B cell (primary cell): ENCODE results near the gene PLSCR5. TPM values are rescaled to one million over a fixed set of nuclear protein-coding genes. Genes with fewer than 3 reads are reported as not detected.

ENCODE experiments used
- ATAC-seq: fragments of 200-7000 bp; cut with Tn5 transposase; one replicate; pipeline ENCODE4 v1.10.0; 2021; ENCODE audit warnings: low read depth, mild to moderate bottlenecking, moderate number of reproducible peaks, moderate library complexity
- CTCF ChIA-PET: fragments of 350-600 bp; sonication (Branson Sonifier 250); formaldehyde crosslinking; loops from one replicate; lab custom pipeline; 2021; ENCODE audit warnings: antibody characterized with exemption, inconsistent platforms; lab: Charles Lee
- POLR2A ChIA-PET: fragments of 350-600 bp; sonication (Branson Sonifier 250); formaldehyde crosslinking; loops from one replicate; lab custom pipeline; 2021; ENCODE audit warnings: antibody characterized with exemption; lab: Charles Lee
- DNase-seq: peaks from one replicate; pipeline ENCODE4 v3.0.0; 2013
- H2AFZ ChIP-seq: 2 replicates; pipeline ENCODE4 v1.6.1; 2012; ENCODE audit warnings: mild to moderate bottlenecking, low read depth, low read length; ENCODE audit not compliant: insufficient read depth, poor library complexity, severe bottlenecking
- H3K27ac ChIP-seq, 2 donors: 1 replicate in 1 of 2; 2 replicates in 1 of 2; pipeline ENCODE4 v1.5.1; 2012 to 2013; ENCODE audit warnings: low read length in 2 of 2, mild to moderate bottlenecking in 2 of 2, moderate library complexity in 1 of 2
- H3K27me3 ChIP-seq, 4 experiments: fragments of 200-600 bp in 1 of 4; sonication (generic) in 1 of 4; replicated peaks in 1 of 4; 1 replicate in 2 of 4; 2 replicates in 2 of 4; pipeline versions ENCODE4 v1.6.1 to v1.7.0; 2013 to 2016; ENCODE audit warnings: low read length in 3 of 4, mild to moderate bottlenecking in 2 of 4, mixed read lengths in 1 of 4, moderate library complexity in 1 of 4; ENCODE audit not compliant: insufficient read depth in 4 of 4, control insufficient read depth in 3 of 4; ENCODE audit errors: control extremely low read depth in 1 of 4
- H3K36me3 ChIP-seq, 2 experiments: replicated peaks in 1 of 2; 1 replicate in 1 of 2; 2 replicates in 1 of 2; pipeline versions ENCODE4 v1.6.1 to v1.7.1; 2013; ENCODE audit warnings: low read length in 1 of 2; ENCODE audit not compliant: insufficient read depth in 2 of 2, control insufficient read depth in 1 of 2; ENCODE audit errors: control extremely low read depth in 1 of 2, extremely low read depth in 1 of 2
- H3K4me1 ChIP-seq, 2 donors: fragments of 200-600 bp in 1 of 2; sonication (generic) in 1 of 2; 1 replicate in 1 of 2; 2 replicates in 1 of 2; pipeline versions ENCODE4 v1.5.1 to v1.6.1; 2013 to 2017; ENCODE audit warnings: low read length in 2 of 2; ENCODE audit not compliant: control insufficient read depth in 2 of 2, insufficient read depth in 2 of 2
- H3K4me2 ChIP-seq: replicated peaks from 2 replicates; pipeline ENCODE3; 2012; ENCODE audit warnings: mild to moderate bottlenecking, low read depth, low read length; ENCODE audit not compliant: poor library complexity, severe bottlenecking
- H3K4me3 ChIP-seq, 5 experiments: fragments of 200-600 bp in 1 of 5; sonication (generic) in 1 of 5; 1 replicate in 3 of 5; 2 replicates in 2 of 5; pipeline versions ENCODE4 v1.5.1 to v1.7.0; 2011 to 2016; ENCODE audit warnings: low read length in 4 of 5, mild to moderate bottlenecking in 4 of 5, low read depth in 2 of 5, control low read depth in 1 of 5, moderate library complexity in 1 of 5; ENCODE audit not compliant: insufficient read depth in 1 of 5; ENCODE audit errors: control extremely low read depth in 1 of 5, extremely low read depth in 1 of 5
- H3K79me2 ChIP-seq: fragments of 200-600 bp; sonication (generic); one replicate; pipeline ENCODE4 v1.6.0; 2016; ENCODE audit warnings: low read length; ENCODE audit not compliant: control insufficient read depth, insufficient read depth
- H3K9ac ChIP-seq: fragments of 200-600 bp; sonication (generic); 2 replicates; pipeline ENCODE4 v1.6.1; 2017; ENCODE audit warnings: mild to moderate bottlenecking, low read length, moderate library complexity
- H3K9me3 ChIP-seq, 3 donors: one replicate each; pipeline versions ENCODE4 v1.6.1 to v1.7.1; 2013; ENCODE audit warnings: low read length in 2 of 3; ENCODE audit not compliant: control insufficient read depth in 2 of 3, insufficient read depth in 1 of 3; ENCODE audit errors: control extremely low read depth in 1 of 3
- H4K20me1 ChIP-seq: 2 replicates; pipeline ENCODE4 v1.6.0; 2012; ENCODE audit warnings: mild to moderate bottlenecking, low read length; ENCODE audit not compliant: insufficient read depth, control insufficient read depth, poor library complexity, severe bottlenecking
- H3K27ac Mint-ChIP-seq: one replicate; pipeline ENCODE4 v1.8.0; 2021; ENCODE audit warnings: mixed read lengths
- H3K27me3 Mint-ChIP-seq: one replicate; pipeline ENCODE4 v1.8.0; 2021; ENCODE audit warnings: mixed read lengths
- H3K4me1 Mint-ChIP-seq: one replicate; pipeline ENCODE4 v1.8.0; 2021; ENCODE audit warnings: mixed read lengths
- H3K4me3 Mint-ChIP-seq: one replicate; pipeline ENCODE4 v1.8.0; 2021; ENCODE audit warnings: mixed read lengths
- H3K9me3 Mint-ChIP-seq: one replicate; pipeline ENCODE4 v1.8.0; 2022; ENCODE audit warnings: mixed read lengths; ENCODE audit not compliant: insufficient read depth
- EZH2 ChIP-seq: IDR thresholded peaks from 2 replicates; pipeline ENCODE4 v1.6.1; 2012; ENCODE audit warnings: borderline replicate concordance, low read depth, mild to moderate bottlenecking, moderate library complexity, low read length; ENCODE audit not compliant: insufficient read depth, poor library complexity, severe bottlenecking
- WGBS: methylation state at CpG from one replicate; pipeline ENCODE4 v1.1.5; 2013; ENCODE audit warnings: missing lambda C conversion rate; ENCODE audit not compliant: insufficient coverage; 5-methylcytosine and 5-hydroxymethylcytosine counted together
- intact Hi-C: fragments of 100-400 bp; cut with micrococcal nuclease; formaldehyde crosslinking; loops from one replicate; pipeline ENCODE4 v1.10.0; 2022
- polyA plus RNA-seq: library from polyadenylated mRNA; depleted of rRNA; stranded (reverse); fragments of >200 nt; gene quantifications from 2 replicates; pipeline ENCODE4 v1.2.3, GENCODE V29; 2012
- total RNA-seq, 2 donors: library from RNA; stranded (reverse); fragments of 120-200 nt in 1 of 2; gene quantifications; 1 replicate in 1 of 2; 2 replicates in 1 of 2; pipeline versions ENCODE4 v1.2.3 to v1.2.4, GENCODE V29; 2013 to 2022
- TF ChIP-seq, protein P1 (sequence below): fragments of 200-600 bp; IDR thresholded peaks from one replicate; pipeline ENCODE4 v1.8.0; 2022; ENCODE audit warnings: antibody characterized with exemption, mild to moderate bottlenecking

PLSCR5 gene
- total and polyA plus RNA-seq, 2 donors (not counting 1 experiment from before 2014, with no cell fraction given): not detected

DNA sequence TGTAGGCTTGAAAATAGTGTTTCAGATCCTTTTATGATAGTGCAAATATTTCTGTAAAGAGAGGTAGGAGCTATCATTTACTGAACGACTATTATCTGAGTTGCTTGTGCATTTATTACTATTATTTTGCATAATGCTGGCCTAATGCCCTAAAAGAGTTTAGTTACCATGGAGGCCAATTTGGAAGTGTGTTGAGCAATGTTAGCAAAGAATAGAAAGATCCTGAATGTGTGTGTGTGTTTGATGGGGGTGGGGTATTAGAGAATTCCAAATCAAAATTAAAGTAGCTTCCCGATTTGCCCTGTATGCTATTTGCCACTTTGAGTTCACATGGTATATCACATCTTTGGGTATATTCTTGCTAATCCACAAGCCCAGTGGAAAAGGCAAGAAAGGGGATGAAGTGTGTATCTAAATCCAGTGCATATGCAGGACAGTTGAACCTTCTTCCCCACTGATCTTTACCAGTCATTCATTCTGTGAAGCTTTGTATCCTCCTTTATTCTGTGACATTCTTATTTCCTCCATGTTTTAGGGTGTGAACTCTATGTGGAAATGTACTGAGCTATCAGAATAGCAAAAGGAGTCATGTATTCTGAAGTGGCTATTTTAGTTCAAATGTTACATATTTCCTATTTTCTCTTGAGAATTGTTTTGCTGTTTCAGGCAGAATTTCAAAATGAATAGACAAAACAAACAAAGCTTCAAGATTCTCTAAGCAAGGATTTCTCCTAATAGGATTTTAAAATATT lies 45.7 kb upstream of the PLSCR5 start:
- POLR2A ChIA-PET: no interaction called here
- TF ChIP-seq, protein P1, sequence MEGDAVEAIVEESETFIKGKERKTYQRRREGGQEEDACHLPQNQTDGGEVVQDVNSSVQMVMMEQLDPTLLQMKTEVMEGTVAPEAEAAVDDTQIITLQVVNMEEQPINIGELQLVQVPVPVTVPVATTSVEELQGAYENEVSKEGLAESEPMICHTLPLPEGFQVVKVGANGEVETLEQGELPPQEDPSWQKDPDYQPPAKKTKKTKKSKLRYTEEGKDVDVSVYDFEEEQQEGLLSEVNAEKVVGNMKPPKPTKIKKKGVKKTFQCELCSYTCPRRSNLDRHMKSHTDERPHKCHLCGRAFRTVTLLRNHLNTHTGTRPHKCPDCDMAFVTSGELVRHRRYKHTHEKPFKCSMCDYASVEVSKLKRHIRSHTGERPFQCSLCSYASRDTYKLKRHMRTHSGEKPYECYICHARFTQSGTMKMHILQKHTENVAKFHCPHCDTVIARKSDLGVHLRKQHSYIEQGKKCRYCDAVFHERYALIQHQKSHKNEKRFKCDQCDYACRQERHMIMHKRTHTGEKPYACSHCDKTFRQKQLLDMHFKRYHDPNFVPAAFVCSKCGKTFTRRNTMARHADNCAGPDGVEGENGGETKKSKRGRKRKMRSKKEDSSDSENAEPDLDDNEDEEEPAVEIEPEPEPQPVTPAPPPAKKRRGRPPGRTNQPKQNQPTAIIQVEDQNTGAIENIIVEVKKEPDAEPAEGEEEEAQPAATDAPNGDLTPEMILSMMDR: no peak
- no peak for TF ChIP-seq EZH2
- Histone ChIP-seq H3K4me1 (no peaks in the 10 kb centered on the region), H3K9ac (no peak overlapping the region), H3K79me2 (no peaks in the 10 kb centered on the region), H3K36me3 (no peaks in the 10 kb centered on the region), H3K27me3 (no peaks in the 10 kb centered on the region), H3K4me2 (no peak overlapping the region), H3K4me3 (no peak overlapping the region), H4K20me1 (no peaks in the 10 kb centered on the region), H3K27ac (no peak overlapping the region), H3K9me3 (no peaks in the 10 kb centered on the region), H2AFZ (no peak overlapping the region)
- Mint-ChIP-seq H3K4me3 (no peak overlapping the region), H3K27ac (no peak overlapping the region), H3K9me3 (no peaks in the 10 kb centered on the region), H3K27me3 (peaks cover 3% of the 10 kb centered on the region), H3K4me1 (no peaks in the 10 kb centered on the region)
- no peak for ATAC-seq
- WGBS: no CpG with 5 or more reads among the region's 2 CpGs
- intact Hi-C loops: no loop called here
- CTCF ChIA-PET: no interaction called here
- no peak for DNase-seq

DNA sequence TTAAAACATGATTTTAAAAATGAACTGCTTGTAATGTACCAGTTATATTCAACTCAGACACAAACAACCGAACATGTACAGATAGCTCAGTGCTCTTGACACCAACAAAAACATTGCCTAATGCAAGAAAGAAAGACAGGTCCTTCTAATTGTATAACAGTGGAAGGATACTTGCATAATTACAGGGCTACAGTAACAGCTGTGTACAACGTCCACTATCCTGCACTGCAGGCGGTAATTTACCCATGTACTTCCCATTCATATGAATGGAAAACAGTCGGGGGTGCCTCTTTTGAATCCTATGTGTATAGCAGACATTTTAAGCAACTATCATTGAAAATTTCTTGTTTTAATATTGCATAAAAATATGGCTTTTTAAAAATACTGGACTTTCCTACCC lies 41.1 kb upstream of the PLSCR5 start:
- Histone ChIP-seq H3K27me3 (no peaks in the 10 kb centered on the region), H4K20me1 (no peaks in the 10 kb centered on the region), H3K9me3 (no peaks in the 10 kb centered on the region), H3K79me2 (no peaks in the 10 kb centered on the region), H3K4me3 (no peak overlapping the region), H3K9ac (no peak overlapping the region), H3K4me2 (no peak overlapping the region), H3K36me3 (no peaks in the 10 kb centered on the region), H3K4me1 (no peaks in the 10 kb centered on the region), H3K27ac (no peak overlapping the region), H2AFZ (no peak overlapping the region)
- no peak overlapping the region for H3K27ac Mint-ChIP-seq
- ATAC-seq (no peak), DNase-seq (no peak)
- no CpG with 5 or more reads among the region's 4 CpGs for WGBS
- ChIA-PET POLR2A (no interaction called here), CTCF (no interaction called here)
- no peaks in the 10 kb centered on the region for H3K4me1 Mint-ChIP-seq
- H3K9me3 Mint-ChIP-seq: no peaks in the 10 kb centered on the region
- intact Hi-C loops: no loop called here
- H3K27me3 Mint-ChIP-seq: no peaks in the 10 kb centered on the region
- H3K4me3 Mint-ChIP-seq: no peak overlapping the region
- TF ChIP-seq EZH2: no peak
- TF ChIP-seq, protein P1: no peak
